KMS-11 (cell line): Measurements from ENCODE around the gene PDCD4.

Experiments used
- H2AFZ ChIP-seq: fragments of 200-600 bp; sonication (generic); 2 replicates; pipeline ENCODE4 v1.6.1; 2016; ENCODE audit warnings: antibody characterized with exemption, mixed run types, low read depth
- H3K27ac ChIP-seq: fragments of 200-600 bp; sonication (generic); 2 replicates; pipeline ENCODE4 v1.6.1; 2016; ENCODE audit warnings: mild to moderate bottlenecking, mixed run types
- H3K27me3 ChIP-seq: fragments of 200-600 bp; sonication (generic); 2 replicates; pipeline ENCODE4 v1.6.1; 2017; ENCODE audit warnings: mild to moderate bottlenecking, low read depth, mixed run types, moderate library complexity; ENCODE audit not compliant: insufficient read depth
- H3K36me3 ChIP-seq: fragments of 200-600 bp; sonication (generic); 2 replicates; pipeline ENCODE4 v1.6.1; 2017; ENCODE audit warnings: mild to moderate bottlenecking, mixed run types; ENCODE audit not compliant: insufficient read depth
- H3K4me1 ChIP-seq: fragments of 200-600 bp; sonication (generic); 2 replicates; pipeline ENCODE4 v1.6.1; 2016; ENCODE audit warnings: mild to moderate bottlenecking, low read depth, mixed run types; ENCODE audit not compliant: poor library complexity, severe bottlenecking
- H3K4me2 ChIP-seq: fragments of 200-600 bp; sonication (generic); 2 replicates; pipeline ENCODE4 v1.7.0; 2016; ENCODE audit warnings: mild to moderate bottlenecking, mixed run types
- H3K4me3 ChIP-seq: fragments of 200-600 bp; sonication (generic); IDR thresholded peaks from 2 replicates; pipeline ENCODE4 v1.6.1; 2017; ENCODE audit warnings: low read depth, low read length, mixed read lengths; ENCODE audit not compliant: insufficient read depth
- H3K79me2 ChIP-seq: fragments of 200-600 bp; sonication (generic); 2 replicates; pipeline ENCODE4 v1.6.1; 2016; ENCODE audit warnings: low read depth, mixed run types; ENCODE audit not compliant: insufficient read depth
- H3K9ac ChIP-seq: fragments of 200-600 bp; sonication (generic); 2 replicates; pipeline ENCODE4 v1.6.1; 2016; ENCODE audit warnings: mild to moderate bottlenecking, mixed run types
- H4K20me1 ChIP-seq: fragments of 200-600 bp; sonication (generic); 2 replicates; pipeline ENCODE4 v1.6.1; 2016; ENCODE audit warnings: mild to moderate bottlenecking, mixed run types; ENCODE audit not compliant: insufficient read depth
- TF ChIP-seq, protein P1 (sequence below): fragments of 200-600 bp; sonication (generic); conservative IDR thresholded peaks from 2 replicates; pipeline ENCODE4 v1.6.1; 2017; ENCODE audit warnings: low read depth, mild to moderate bottlenecking, antibody characterized with exemption, low read length, moderate library complexity, mixed read lengths

The PDCD4 gene

DNA sequence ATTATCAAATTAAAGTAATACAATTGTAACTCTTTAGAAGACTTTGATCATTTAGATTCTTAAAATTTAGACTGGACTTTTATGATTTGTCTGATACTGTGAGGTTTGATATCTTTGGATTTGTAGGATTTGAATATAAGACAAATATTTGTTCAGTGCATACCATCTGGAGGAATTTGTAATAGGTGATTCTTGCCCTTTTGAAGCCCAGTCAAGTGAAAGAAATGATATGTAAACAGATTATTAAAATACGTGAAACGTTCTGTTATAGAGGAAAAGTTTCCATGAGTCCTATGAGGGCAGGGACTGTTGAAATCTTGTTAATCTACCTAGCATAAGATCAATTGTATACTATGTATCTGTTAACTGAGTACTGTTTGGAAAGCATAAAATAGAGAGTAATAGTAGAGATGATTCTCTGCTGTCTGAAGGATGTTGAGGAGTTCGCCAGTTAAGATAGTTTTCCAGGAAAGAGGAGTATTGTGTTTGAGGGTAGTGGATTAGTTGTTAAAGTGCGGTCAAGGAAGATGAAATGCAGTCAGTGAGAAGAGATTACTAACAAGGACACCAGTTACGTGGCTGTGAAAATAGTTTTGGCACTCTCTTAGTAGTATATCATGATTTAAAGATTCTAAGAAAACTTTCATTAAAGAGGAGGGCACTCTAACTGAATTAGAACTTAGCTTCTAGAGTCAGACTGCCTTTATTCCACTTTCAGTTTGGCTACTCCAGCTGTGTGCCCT lies 14.4 kb downstream of the PDCD4 start:
- TF ChIP-seq, protein P1, sequence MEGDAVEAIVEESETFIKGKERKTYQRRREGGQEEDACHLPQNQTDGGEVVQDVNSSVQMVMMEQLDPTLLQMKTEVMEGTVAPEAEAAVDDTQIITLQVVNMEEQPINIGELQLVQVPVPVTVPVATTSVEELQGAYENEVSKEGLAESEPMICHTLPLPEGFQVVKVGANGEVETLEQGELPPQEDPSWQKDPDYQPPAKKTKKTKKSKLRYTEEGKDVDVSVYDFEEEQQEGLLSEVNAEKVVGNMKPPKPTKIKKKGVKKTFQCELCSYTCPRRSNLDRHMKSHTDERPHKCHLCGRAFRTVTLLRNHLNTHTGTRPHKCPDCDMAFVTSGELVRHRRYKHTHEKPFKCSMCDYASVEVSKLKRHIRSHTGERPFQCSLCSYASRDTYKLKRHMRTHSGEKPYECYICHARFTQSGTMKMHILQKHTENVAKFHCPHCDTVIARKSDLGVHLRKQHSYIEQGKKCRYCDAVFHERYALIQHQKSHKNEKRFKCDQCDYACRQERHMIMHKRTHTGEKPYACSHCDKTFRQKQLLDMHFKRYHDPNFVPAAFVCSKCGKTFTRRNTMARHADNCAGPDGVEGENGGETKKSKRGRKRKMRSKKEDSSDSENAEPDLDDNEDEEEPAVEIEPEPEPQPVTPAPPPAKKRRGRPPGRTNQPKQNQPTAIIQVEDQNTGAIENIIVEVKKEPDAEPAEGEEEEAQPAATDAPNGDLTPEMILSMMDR, result no peak
- no peaks in the 10 kb centered on the region for H3K36me3 ChIP-seq
- H3K27ac ChIP-seq, result no peak overlapping the region
- H3K9ac ChIP-seq, result no peak overlapping the region
- H3K4me1 ChIP-seq, result peaks cover 37% of the 10 kb centered on the region
- H4K20me1 ChIP-seq, result no peaks in the 10 kb centered on the region
- no peak overlapping the region for H3K4me2 ChIP-seq
- no peaks in the 10 kb centered on the region for H3K79me2 ChIP-seq
- H3K4me3 ChIP-seq, result no peak overlapping the region
- no peaks in the 10 kb centered on the region for H3K27me3 ChIP-seq
- H2AFZ ChIP-seq, result no peak overlapping the region

DNA sequence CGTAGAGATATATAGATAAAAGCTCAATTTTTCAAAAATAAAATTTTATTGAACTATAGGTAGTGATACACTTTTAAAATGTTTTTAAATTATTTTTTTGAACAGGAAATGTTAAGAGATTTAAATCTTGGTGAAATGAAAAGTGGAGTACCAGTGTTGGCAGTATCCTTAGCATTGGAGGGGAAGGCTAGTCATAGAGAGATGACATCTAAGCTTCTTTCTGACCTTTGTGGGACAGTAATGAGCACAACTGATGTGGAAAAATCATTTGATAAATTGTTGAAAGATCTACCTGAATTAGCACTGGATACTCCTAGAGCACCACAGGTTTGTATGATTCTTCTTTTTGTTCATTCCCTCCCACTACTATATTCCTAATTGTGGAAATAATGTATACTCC lies 15.8 kb downstream of the PDCD4 start:
- Histone ChIP-seq H3K4me3 (no peak overlapping the region), H3K4me1 (peaks cover 31% of the 10 kb centered on the region), H2AFZ (no peak overlapping the region), H3K79me2 (no peaks in the 10 kb centered on the region), H3K4me2 (no peak overlapping the region), H3K36me3 (no peaks in the 10 kb centered on the region), H3K9ac (no peak overlapping the region), H4K20me1 (no peaks in the 10 kb centered on the region), H3K27ac (no peak overlapping the region), H3K27me3 (no peaks in the 10 kb centered on the region)
- TF ChIP-seq, protein P1, result no peak

GRCh38 chr10:110892602-110893288 lies 21.0 kb downstream of the PDCD4 start:
- Histone ChIP-seq H2AFZ (no peak overlapping the region), H3K4me3 (no peak overlapping the region), H3K27me3 (no peaks in the 10 kb centered on the region), H3K4me1 (peaks cover 40% of the 10 kb centered on the region), H3K4me2 (no peak overlapping the region), H3K9ac (no peak overlapping the region), H3K36me3 (no peaks in the 10 kb centered on the region), H3K79me2 (no peaks in the 10 kb centered on the region), H4K20me1 (no peaks in the 10 kb centered on the region), H3K27ac (no peak overlapping the region)
- TF ChIP-seq, protein P1, result no peak

DNA sequence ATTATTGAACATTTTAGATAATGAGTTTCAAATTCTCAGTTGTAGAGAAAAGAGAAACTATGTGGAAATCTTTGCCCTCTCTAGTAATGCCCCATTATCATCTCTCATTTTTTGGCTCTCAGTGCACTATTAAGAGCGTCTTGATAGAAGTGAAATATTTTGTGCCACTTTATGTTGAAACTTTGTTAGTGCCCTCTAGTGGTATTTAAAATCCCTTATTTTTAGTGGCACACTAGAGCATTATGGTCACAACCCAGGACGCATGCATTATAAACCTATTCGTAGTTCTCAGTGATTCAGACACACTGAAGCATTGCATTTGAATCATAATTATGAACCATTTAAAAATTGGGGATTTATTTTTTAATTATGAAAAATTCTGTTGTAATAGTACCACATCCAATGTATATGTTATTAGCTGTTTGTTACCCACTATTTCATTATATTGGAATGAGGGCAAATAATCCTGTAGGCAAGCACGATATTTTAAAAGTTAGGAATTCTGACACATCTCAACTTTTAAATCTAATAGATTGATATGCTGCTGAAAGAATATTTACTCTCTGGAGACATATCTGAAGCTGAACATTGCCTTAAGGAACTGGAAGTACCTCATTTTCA lies 21.9 kb downstream of the PDCD4 start:
- TF ChIP-seq, protein P1, result peak; percentile 68; the same call in 1 of the 2 replicates
- no peak overlapping the region for H3K4me2 ChIP-seq
- H3K27ac ChIP-seq, result no peak overlapping the region
- H3K4me1 ChIP-seq, result peaks cover 47% of the 10 kb centered on the region
- no peaks in the 10 kb centered on the region for H3K79me2 ChIP-seq
- H3K27me3 ChIP-seq, result no peaks in the 10 kb centered on the region
- no peak overlapping the region for H3K4me3 ChIP-seq
- H2AFZ ChIP-seq, result no peak overlapping the region
- H3K9ac ChIP-seq, result no peak overlapping the region
- H4K20me1 ChIP-seq, result no peaks in the 10 kb centered on the region
- H3K36me3 ChIP-seq, result no peaks in the 10 kb centered on the region
